Activated T-cell treated with anti-CD3 and anti-CD28 coated beads, Interleukin-2, amount 50 U/mL, for 72 hours (primary cell): ENCODE results near the gene PCK1. TPM values are rescaled to one million over a fixed set of nuclear protein-coding genes. Genes with fewer than 3 reads are reported as not detected.

Experiments used
- ATAC-seq, 2 donors: fragments of 150-1000 bp; cut with Tn5 transposase; replicated peaks in 1 of 2; 2 replicates each; pipeline ENCODE4 v1.10.0; 2021; ENCODE audit warnings: moderate library complexity in 2 of 2, mild to moderate bottlenecking in 1 of 2
- DNase-seq, 2 donors: peaks; one replicate each; pipeline ENCODE4 v3.0.0; 2021 to 2022; ENCODE audit warnings: mixed read lengths in 1 of 2
- H3K27ac Mint-ChIP-seq: one replicate; pipeline ENCODE4 v1.8.0; 2022; ENCODE audit warnings: mild to moderate bottlenecking, moderate library complexity, mixed read lengths
- H3K27me3 Mint-ChIP-seq: one replicate; pipeline ENCODE4 v1.8.0; 2022; ENCODE audit warnings: low read depth, mixed read lengths
- H3K36me3 Mint-ChIP-seq, 2 donors: one replicate each; pipeline ENCODE4 v1.8.0; 2022; ENCODE audit warnings: mixed read lengths in 2 of 2, mild to moderate bottlenecking in 1 of 2; ENCODE audit not compliant: insufficient read depth in 2 of 2
- H3K4me1 Mint-ChIP-seq: one replicate; pipeline ENCODE4 v1.8.0; 2022; ENCODE audit warnings: low read depth, mixed read lengths
- H3K4me3 Mint-ChIP-seq, 2 donors: one replicate each; pipeline ENCODE4 v1.8.0; 2022; ENCODE audit warnings: mild to moderate bottlenecking in 2 of 2, mixed read lengths in 2 of 2, moderate library complexity in 2 of 2
- H3K9me3 Mint-ChIP-seq, 2 donors: one replicate each; pipeline ENCODE4 v1.8.0; 2022; ENCODE audit warnings: mixed read lengths in 2 of 2
- total RNA-seq, 2 donors: library from RNA; stranded (reverse); gene quantifications; one replicate each; pipeline ENCODE4 v1.2.3, GENCODE V29; 2022

PCK1 gene
- total RNA-seq, 2 donors from 2014 or later, result not detected

DNA sequence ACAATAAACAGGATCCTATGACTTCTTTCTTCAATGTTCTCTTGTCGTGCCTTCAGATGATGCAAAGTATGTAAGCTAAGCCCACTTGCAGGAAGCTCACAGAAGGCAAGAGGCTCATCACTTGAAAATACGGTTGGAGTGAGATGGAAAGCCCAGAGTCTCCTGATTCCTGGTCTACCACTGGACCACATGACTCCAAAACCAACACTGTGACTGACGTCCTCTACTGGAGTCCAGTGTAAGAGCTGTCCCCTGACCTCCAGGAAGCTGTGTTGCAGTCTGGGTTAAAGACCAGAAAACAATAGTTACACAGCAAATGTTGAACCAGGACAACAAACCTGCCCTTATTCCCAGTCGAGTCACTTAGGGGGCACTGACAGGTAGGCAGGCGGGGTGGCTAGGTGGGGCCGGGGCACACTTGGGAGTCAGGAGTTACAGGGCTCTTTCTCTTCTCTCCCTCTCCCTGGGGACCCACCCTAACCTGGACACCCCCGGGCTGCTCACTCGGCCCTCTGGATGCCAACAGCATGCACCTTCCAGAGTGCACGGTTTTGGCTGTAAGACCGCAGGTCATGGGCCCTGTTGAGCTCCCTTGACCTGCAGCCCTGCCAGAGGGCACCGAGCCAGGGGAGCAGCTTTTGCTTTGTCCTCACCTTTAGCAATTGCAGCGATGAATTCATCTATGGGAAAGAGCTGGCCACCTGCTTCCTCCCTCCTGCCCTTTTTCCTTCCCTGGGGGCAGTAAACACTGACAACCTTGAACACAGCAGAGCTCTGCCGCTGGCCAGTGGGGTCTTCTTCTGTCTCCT, 7.4 kb downstream of the PCK1 start:
- DNase-seq (no peak), ATAC-seq (no peak)
- Mint-ChIP-seq H3K27ac (no peak overlapping the region), H3K4me3 (no peak overlapping the region), H3K9me3 (no peaks in the 10 kb centered on the region), H3K27me3 (peaks cover 33% of the 10 kb centered on the region), H3K4me1 (no peaks in the 10 kb centered on the region), H3K36me3 (no peaks in the 10 kb centered on the region)

GRCh38 chr20:57568960-57569359, 8.1 kb downstream of the PCK1 start:
- no peaks in the 10 kb centered on the region for H3K4me1 Mint-ChIP-seq

GRCh38 chr20:57570145-57570850, 9.4 kb downstream of the PCK1 start:
- Mint-ChIP-seq H3K27ac (no peak overlapping the region), H3K4me3 (no peak overlapping the region), H3K9me3 (no peaks in the 10 kb centered on the region), H3K27me3 (peaks cover 27% of the 10 kb centered on the region), H3K36me3 (no peaks in the 10 kb centered on the region), H3K4me1 (no peaks in the 10 kb centered on the region)
- DNase-seq (no peak), ATAC-seq (no peak)

More at GRCh38 chr20:57568960-57569359, 8.1 kb downstream of the PCK1 start:
- Mint-ChIP-seq H3K27me3 (peaks cover 33% of the 10 kb centered on the region), H3K27ac (no peak overlapping the region), H3K9me3 (no peaks in the 10 kb centered on the region), H3K36me3 (no peaks in the 10 kb centered on the region), H3K4me3 (no peak overlapping the region)
- no peak for ATAC-seq
- DNase-seq, result no peak

- Mint-ChIP-seq H3K4me1 (no peaks in the 10 kb centered on the region), H3K27me3 (peaks cover 21% of the 10 kb centered on the region), H3K4me3 (no peak overlapping the region), H3K27ac (no peak overlapping the region), H3K36me3 (no peaks in the 10 kb centered on the region), H3K9me3 (no peaks in the 10 kb centered on the region)
- no peak for DNase-seq
- no peak for ATAC-seq
Observed at GRCh38 chr20:57570920-57571319, 10.0 kb downstream of the PCK1 start.

DNA sequence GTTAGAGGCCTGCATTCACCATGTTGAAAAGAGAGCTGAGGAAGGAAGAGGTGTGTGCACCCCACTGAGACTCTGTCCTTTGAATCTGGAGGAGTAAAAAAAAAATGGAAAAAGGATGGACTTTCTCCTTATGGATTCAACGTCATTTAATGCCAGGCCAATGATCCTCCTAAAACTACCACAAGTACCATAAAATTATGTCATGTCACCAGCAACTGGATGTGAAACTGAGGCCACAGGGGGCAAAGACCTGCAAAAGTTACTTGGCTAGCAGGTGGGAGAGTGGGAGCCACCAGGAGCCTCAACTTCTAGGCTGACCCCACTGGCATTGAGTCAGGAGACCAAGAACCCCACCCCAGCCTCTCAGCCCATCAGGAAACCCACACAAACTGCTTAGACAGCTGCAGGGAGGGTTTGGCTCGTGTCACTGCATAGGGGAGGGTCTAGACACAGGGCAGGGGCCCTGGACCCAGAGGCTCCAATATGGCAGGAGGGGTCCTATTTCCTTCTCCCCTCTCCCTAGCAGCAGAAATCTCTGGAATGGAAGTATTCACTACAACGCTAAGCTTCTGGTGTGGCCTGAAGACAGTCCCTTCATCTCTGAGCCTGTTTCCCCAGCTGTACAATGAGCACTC, 11.0 kb downstream of the PCK1 start:
- peaks cover 21% of the 10 kb centered on the region for H3K27me3 Mint-ChIP-seq
- H3K9me3 Mint-ChIP-seq, result no peaks in the 10 kb centered on the region
- no peak for ATAC-seq
- H3K4me3 Mint-ChIP-seq, result no peak overlapping the region
- no peaks in the 10 kb centered on the region for H3K4me1 Mint-ChIP-seq
- no peaks in the 10 kb centered on the region for H3K36me3 Mint-ChIP-seq
- no peak for DNase-seq
- no peak overlapping the region for H3K27ac Mint-ChIP-seq

- no peaks in the 10 kb centered on the region for H3K36me3 Mint-ChIP-seq
- DNase-seq (no peak), ATAC-seq (no peak)
- no peaks in the 10 kb centered on the region for H3K9me3 Mint-ChIP-seq
- H3K27me3 Mint-ChIP-seq, result peaks cover 14% of the 10 kb centered on the region
- H3K4me1 Mint-ChIP-seq, result no peaks in the 10 kb centered on the region
- H3K4me3 Mint-ChIP-seq, result no peak overlapping the region
- H3K27ac Mint-ChIP-seq, result no peak overlapping the region
Observed at GRCh38 chr20:57573242-57573641, 12.3 kb downstream of the PCK1 start.

DNA sequence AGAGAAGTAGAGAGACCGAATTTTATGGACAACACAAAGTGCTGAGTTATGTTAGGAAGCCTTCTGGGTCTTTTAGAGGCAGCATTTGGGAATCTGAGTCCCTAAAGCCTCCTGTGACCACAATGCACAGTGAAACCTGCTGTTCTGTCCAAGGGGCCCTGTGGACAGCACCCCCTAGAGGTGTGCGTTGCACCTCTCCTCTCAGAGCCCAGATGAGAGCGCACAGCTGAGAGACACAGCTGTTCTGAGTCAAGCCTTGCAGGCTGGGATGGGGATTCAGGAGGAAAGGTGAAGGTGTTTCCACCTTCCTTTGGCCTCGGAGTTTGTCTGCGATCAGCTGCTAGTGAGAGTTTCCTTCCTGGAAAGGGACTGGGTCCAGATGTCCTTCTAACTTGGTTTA, 13.0 kb downstream of the PCK1 start:
- Mint-ChIP-seq H3K4me3 (no peak overlapping the region), H3K27ac (no peak overlapping the region), H3K4me1 (no peaks in the 10 kb centered on the region), H3K27me3 (peaks cover 11% of the 10 kb centered on the region), H3K36me3 (no peaks in the 10 kb centered on the region), H3K9me3 (no peaks in the 10 kb centered on the region)
- ATAC-seq (no peak), DNase-seq (no peak)

GRCh38 chr20:57574954-57575353, 14.0 kb downstream of the PCK1 start:
- no peak for ATAC-seq
- H3K27ac Mint-ChIP-seq, result no peak overlapping the region
- H3K9me3 Mint-ChIP-seq, result no peaks in the 10 kb centered on the region
- H3K36me3 Mint-ChIP-seq, result no peaks in the 10 kb centered on the region
- H3K4me3 Mint-ChIP-seq, result no peak overlapping the region
- peaks cover 15% of the 10 kb centered on the region for H3K27me3 Mint-ChIP-seq
- no peaks in the 10 kb centered on the region for H3K4me1 Mint-ChIP-seq
- no peak for DNase-seq

- Mint-ChIP-seq H3K27ac (no peak overlapping the region), H3K4me1 (no peaks in the 10 kb centered on the region), H3K36me3 (no peaks in the 10 kb centered on the region), H3K27me3 (peaks cover 26% of the 10 kb centered on the region), H3K4me3 (no peak overlapping the region), H3K9me3 (no peaks in the 10 kb centered on the region)
- ATAC-seq (no peak), DNase-seq (no peak)
Observed at GRCh38 chr20:57576002-57576401, 15.1 kb downstream of the PCK1 start.

- no peak for DNase-seq
- no peak overlapping the region for H3K27ac Mint-ChIP-seq
- H3K9me3 Mint-ChIP-seq, result no peaks in the 10 kb centered on the region
- no peaks in the 10 kb centered on the region for H3K4me1 Mint-ChIP-seq
- no peak overlapping the region for H3K4me3 Mint-ChIP-seq
- H3K27me3 Mint-ChIP-seq, result peaks cover 35% of the 10 kb centered on the region
- no peak for ATAC-seq
- no peaks in the 10 kb centered on the region for H3K36me3 Mint-ChIP-seq
Observed at GRCh38 chr20:57576617-57577550, 16.0 kb downstream of the PCK1 start.

DNA sequence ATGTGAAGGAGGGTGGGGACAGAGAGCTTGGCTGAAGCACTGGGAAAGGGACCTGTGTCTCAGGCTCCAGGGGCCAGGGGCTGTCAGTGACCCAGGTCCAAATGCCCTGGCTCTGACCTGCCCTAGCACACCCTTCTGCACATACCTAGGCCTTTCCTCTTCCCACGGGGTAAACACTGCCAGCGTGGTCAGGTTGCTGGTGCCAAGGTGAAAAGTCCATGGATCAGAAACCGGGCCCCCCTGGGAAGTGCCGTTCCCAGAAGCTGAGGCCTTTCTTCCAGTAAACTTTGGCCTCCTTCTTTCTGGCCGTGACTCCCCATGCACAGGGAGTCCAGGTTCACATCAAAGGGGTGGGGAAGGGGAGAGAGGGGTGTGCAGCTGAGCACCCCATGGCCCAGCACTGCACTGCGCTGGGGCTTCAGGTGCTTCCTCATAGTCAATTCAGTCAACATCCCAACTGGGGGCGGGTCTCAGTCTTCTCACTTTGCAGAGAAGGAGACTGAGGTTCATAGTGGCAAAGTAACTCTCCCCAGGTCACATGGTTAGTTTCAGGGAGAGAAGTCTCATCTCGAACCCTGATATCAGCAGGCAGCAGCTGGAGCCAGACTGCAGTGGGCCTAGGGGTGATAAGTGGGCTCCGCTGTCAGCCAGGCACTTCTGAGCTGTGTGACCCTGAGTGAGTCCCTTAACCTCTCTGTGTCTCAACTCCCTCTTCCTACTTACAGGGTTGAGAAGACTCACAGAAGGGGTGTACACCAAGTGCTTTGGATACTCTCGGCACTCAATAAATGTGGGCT, 17.0 kb downstream of the PCK1 start:
- H3K4me3 Mint-ChIP-seq, result no peak overlapping the region

More for the DNA sequence above, 17.0 kb downstream of the PCK1 start:
- Mint-ChIP-seq H3K36me3 (no peaks in the 10 kb centered on the region), H3K4me1 (no peaks in the 10 kb centered on the region), H3K27me3 (peaks cover 38% of the 10 kb centered on the region), H3K9me3 (no peaks in the 10 kb centered on the region), H3K27ac (no peak overlapping the region)
- DNase-seq (no peak), ATAC-seq (no peak)
